Heart left ventricle (tissue), 13 donors: ENCODE measurements around the gene NUP155.

Experiments used
- POLR2A ChIP-seq, 2 donors: fragments of 450-650 bp; IDR thresholded peaks; one replicate each; pipeline ENCODE4 v1.6.1; 2017; ENCODE audit warnings: antibody characterized with exemption in 2 of 2, mild to moderate bottlenecking in 2 of 2, moderate library complexity in 2 of 2
- TF ChIP-seq, protein P1 (sequence below), 12 donors: fragments of 200-600 bp; sonication (generic) in 4 of 12; IDR thresholded peaks; one replicate each; pipeline versions ENCODE4 v1.5.0 to v1.8.0; 2018 to 2022; ENCODE audit warnings: antibody characterized with exemption in 12 of 12, mild to moderate bottlenecking in 5 of 12
- donor health status: ischemic (EF 13 %, LVEDD 7.1; RV severe dilation, severe dysfunction).
- donor health status: DM: no; HTN: yes; CAD: no.
- donor health status: DM: no; HTN: no; CAD: no.
- donor health status: ischemic (EF 25% LVEDD 6.9; RV normal size, moderate dysfunction).
- donor health status: ischemic (EF 25% LVEDD 5.7; RV mildly dilated, moderate dysfunction).
- donor health status: ischemic (EF 35%, LVEDD 5.7; RV mildly dilated, moderate dysfunction).
- donor health status: nonischemic (EF 11% LVEDD 7.7; RV severe dilation, severe dysfunction).
- donor health status: DM: yes; HTN: yes; CAD: no.
- donor health status: PGD.
- donor health status: ischemic (EF 29% LVEDD 5.4; RV normal size, mild dysfunction).
- donor health status: nonischemic (EF 23%, LVEDD 6.1; RV moderate dilation, normal function).

GRCh38 chr5:37417347-37417746, 46.4 kb upstream of the NUP155 start:
- TF ChIP-seq POLR2A (IDR thresholded peaks at IDR 0.05): no peak
- TF ChIP-seq, protein P1, sequence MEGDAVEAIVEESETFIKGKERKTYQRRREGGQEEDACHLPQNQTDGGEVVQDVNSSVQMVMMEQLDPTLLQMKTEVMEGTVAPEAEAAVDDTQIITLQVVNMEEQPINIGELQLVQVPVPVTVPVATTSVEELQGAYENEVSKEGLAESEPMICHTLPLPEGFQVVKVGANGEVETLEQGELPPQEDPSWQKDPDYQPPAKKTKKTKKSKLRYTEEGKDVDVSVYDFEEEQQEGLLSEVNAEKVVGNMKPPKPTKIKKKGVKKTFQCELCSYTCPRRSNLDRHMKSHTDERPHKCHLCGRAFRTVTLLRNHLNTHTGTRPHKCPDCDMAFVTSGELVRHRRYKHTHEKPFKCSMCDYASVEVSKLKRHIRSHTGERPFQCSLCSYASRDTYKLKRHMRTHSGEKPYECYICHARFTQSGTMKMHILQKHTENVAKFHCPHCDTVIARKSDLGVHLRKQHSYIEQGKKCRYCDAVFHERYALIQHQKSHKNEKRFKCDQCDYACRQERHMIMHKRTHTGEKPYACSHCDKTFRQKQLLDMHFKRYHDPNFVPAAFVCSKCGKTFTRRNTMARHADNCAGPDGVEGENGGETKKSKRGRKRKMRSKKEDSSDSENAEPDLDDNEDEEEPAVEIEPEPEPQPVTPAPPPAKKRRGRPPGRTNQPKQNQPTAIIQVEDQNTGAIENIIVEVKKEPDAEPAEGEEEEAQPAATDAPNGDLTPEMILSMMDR (IDR thresholded peaks at IDR 0.05): no peak
